ENCODE measurements around the gene SLC4A11.
A peak's percentile ranks its signal among the peaks of the same experiment; 100 is the strongest.
"Not testable (repeated sequence)": the region's sequence is repeated elsewhere in the genome, so short reads cannot be mapped to it uniquely, and the experiment has no call there.

Gene SLC4A11

GRCh38 chr20:3227936-3228749 is 10.8 kb downstream of the SLC4A11 start:
- no peak for DNase-seq (ENCODE audit: low read depth)

GRCh38 chr20:3227506-3227905 is 11.5 kb downstream of the SLC4A11 start:
- no peak for DNase-seq (ENCODE audit: low read depth)

- no peak for DNase-seq (ENCODE audit: low read depth)
These were observed 12.1 kb downstream of the SLC4A11 start for GRCh38 chr20:3226864-3227263.

GRCh38 chr20:3226093-3226492 is 12.9 kb downstream of the SLC4A11 start:
- no peak for DNase-seq (ENCODE audit: low read depth)

GRCh38 chr20:3224681-3225421 is 14.1 kb downstream of the SLC4A11 start:
- DNase-seq (ENCODE audit: low read depth) = no peak

- DNase-seq (ENCODE audit: low read depth) = no peak
These were observed 14.9 kb downstream of the SLC4A11 start for GRCh38 chr20:3223994-3224680.

GRCh38 chr20:3223651-3223993 is 15.4 kb downstream of the SLC4A11 start:
- no peak for DNase-seq (ENCODE audit: low read depth)

- no peak for DNase-seq (ENCODE audit: low read depth)
These were observed 16.1 kb downstream of the SLC4A11 start for GRCh38 chr20:3222635-3223600.

GRCh38 chr20:3221398-3222226 is 17.4 kb downstream of the SLC4A11 start:
- no peak for DNase-seq (ENCODE audit: low read depth)

- DNase-seq (ENCODE audit: low read depth) = no peak
These were observed 20.5 kb downstream of the SLC4A11 start for GRCh38 chr20:3218307-3218988.

- not testable (repeated sequence) for DNase-seq (ENCODE audit: low read depth)
These were observed 23.6 kb downstream of the SLC4A11 start for GRCh38 chr20:3215359-3215917.

- no peak for DNase-seq (ENCODE audit: low read depth)
These were observed 25.8 kb downstream of the SLC4A11 start for GRCh38 chr20:3213226-3213625.

- no peak for DNase-seq (ENCODE audit: low read depth)
These were observed 28.6 kb downstream of the SLC4A11 start for GRCh38 chr20:3210346-3210745.

- DNase-seq (ENCODE audit: low read depth) = no peak
These were observed 29.1 kb downstream of the SLC4A11 start for GRCh38 chr20:3209946-3210317.

GRCh38 chr20:3209257-3209945 is 29.6 kb downstream of the SLC4A11 start, which contains the start of gene ITPA:
TSS of gene ITPA (plus strand) at chr20:3209498. CDS start at chr20:3209552, 54 bp downstream.
- DNase-seq (ENCODE audit: low read depth) = peak; percentile 34

- DNase-seq (ENCODE audit: low read depth) = no peak
These were observed 30.2 kb downstream of the SLC4A11 start for GRCh38 chr20:3208786-3209256.

- DNase-seq (ENCODE audit: low read depth) = peak; percentile 65
These were observed 34.7 kb downstream of the SLC4A11 start, which contains the start of gene DDRGK1 for GRCh38 chr20:3204124-3204794. TSS of gene DDRGK1 (minus strand) at chr20:3204682. CDS start at chr20:3204627, 55 bp downstream.
